ENCODE measurements around the gene SNTG2. TPM values are rescaled to one million over a fixed set of nuclear protein-coding genes. Genes with fewer than 3 reads are reported as not detected.

SNTG2 gene
- total and polyA plus RNA-seq, 2 donors (not counting 1 experiment from before 2014, with no cell fraction given), result 0.06 TPM; not detected in 1

GRCh38 chr2:1374287-1374686 lies 423.6 kb downstream of the SNTG2 start:
- Histone ChIP-seq H4K20me1 (ENCODE audit: control insufficient read depth, extremely low read depth, insufficient read depth, low read length) (no peaks in the 10 kb centered on the region), H3K4me2 (ENCODE audit: extremely low read depth, insufficient read depth, low read length) (no peak overlapping the region), H2AFZ (ENCODE audit: low read length) (no peak overlapping the region), H3K27me3 (ENCODE audit: control insufficient read depth, insufficient read depth, low read length) (no peaks in the 10 kb centered on the region), H3K4me1 (ENCODE audit: control insufficient read depth, extremely low read depth, insufficient read depth, low read length) (no peaks in the 10 kb centered on the region), H3K27ac (ENCODE audit: insufficient read depth, low read length) (no peak overlapping the region), H3K9me3 (ENCODE audit: control insufficient read depth, insufficient read depth, low read depth, low read length) (no peaks in the 10 kb centered on the region), H3K9ac (ENCODE audit: insufficient read depth, low read length) (no peak overlapping the region), H3K36me3 (ENCODE audit: control insufficient read depth, insufficient read depth, low read length) (no peaks in the 10 kb centered on the region), H3K79me2 (ENCODE audit: control insufficient read depth, insufficient read depth, low read length) (no peaks in the 10 kb centered on the region), H3K4me3 (replicated peaks in 1 of 4; ENCODE audit: control extremely low read depth in 1 of 4, insufficient read depth in 1 of 4, low read depth in 3 of 4, low read length in 4 of 4) (no peak overlapping the region)
- DNase-seq (ENCODE audit: low read depth in 2 of 2), result no peak
- no peak for TF ChIP-seq CTCF (conservative IDR thresholded peaks at IDR 0.05 in 1 of 2, IDR thresholded peaks at IDR 0.05 in 1 of 2; ENCODE audit: low read depth in 1 of 2, low read length in 2 of 2)
- no peak for TF ChIP-seq EZH2 (IDR thresholded peaks at IDR 0.05; ENCODE audit: low read length, missing control alignments)

GRCh38 chr2:1375794-1376193 lies 425.1 kb downstream of the SNTG2 start:
- no peak overlapping the region for H3K9ac ChIP-seq (ENCODE audit: insufficient read depth, low read length)
- no peaks in the 10 kb centered on the region for H3K9me3 ChIP-seq (ENCODE audit: control insufficient read depth, insufficient read depth, low read depth, low read length)
- no peak overlapping the region for H3K27ac ChIP-seq (ENCODE audit: insufficient read depth, low read length)
- no peaks in the 10 kb centered on the region for H3K79me2 ChIP-seq (ENCODE audit: control insufficient read depth, insufficient read depth, low read length)
- no peaks in the 10 kb centered on the region for H3K36me3 ChIP-seq (ENCODE audit: control insufficient read depth, insufficient read depth, low read length)
- H3K4me2 ChIP-seq (ENCODE audit: extremely low read depth, insufficient read depth, low read length), result no peak overlapping the region
- TF ChIP-seq CTCF (conservative IDR thresholded peaks at IDR 0.05 in 1 of 2, IDR thresholded peaks at IDR 0.05 in 1 of 2; ENCODE audit: low read depth in 1 of 2, low read length in 2 of 2) (no peak), EZH2 (IDR thresholded peaks at IDR 0.05; ENCODE audit: low read length, missing control alignments) (no peak)
- H3K4me3 ChIP-seq (replicated peaks in 1 of 4; ENCODE audit: control extremely low read depth in 1 of 4, insufficient read depth in 1 of 4, low read depth in 3 of 4, low read length in 4 of 4), result no peak overlapping the region
- H4K20me1 ChIP-seq (ENCODE audit: control insufficient read depth, extremely low read depth, insufficient read depth, low read length), result no peaks in the 10 kb centered on the region
- H3K4me1 ChIP-seq (ENCODE audit: control insufficient read depth, extremely low read depth, insufficient read depth, low read length), result no peaks in the 10 kb centered on the region
- no peak overlapping the region for H2AFZ ChIP-seq (ENCODE audit: low read length)
- H3K27me3 ChIP-seq (ENCODE audit: control insufficient read depth, insufficient read depth, low read length), result no peaks in the 10 kb centered on the region
- no peak for DNase-seq (ENCODE audit: low read depth in 2 of 2)

DNA sequence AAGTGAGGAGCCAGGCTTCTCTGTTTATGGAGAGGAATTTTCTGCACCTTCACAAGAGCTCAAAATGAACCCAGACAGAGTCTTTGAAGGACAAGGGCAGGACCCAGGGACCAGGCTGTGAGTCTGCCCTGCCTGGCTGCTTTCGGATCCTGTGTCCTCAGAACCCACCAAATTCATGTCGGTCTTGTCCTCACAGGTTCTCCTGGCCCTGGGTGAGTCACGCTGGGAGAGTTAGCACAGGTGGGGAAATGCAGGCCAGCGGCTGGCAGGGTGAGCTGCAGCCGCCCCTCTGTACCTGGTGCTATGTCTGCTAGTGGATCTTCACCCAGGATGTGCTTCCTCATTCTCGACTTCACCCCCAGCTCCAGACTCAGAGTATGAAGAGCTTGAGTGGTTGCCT lies 426.8 kb downstream of the SNTG2 start:
- Histone ChIP-seq H3K9ac (ENCODE audit: insufficient read depth, low read length) (no peak overlapping the region), H3K4me1 (ENCODE audit: control insufficient read depth, extremely low read depth, insufficient read depth, low read length) (no peaks in the 10 kb centered on the region), H4K20me1 (ENCODE audit: control insufficient read depth, extremely low read depth, insufficient read depth, low read length) (no peaks in the 10 kb centered on the region), H2AFZ (ENCODE audit: low read length) (no peak overlapping the region), H3K79me2 (ENCODE audit: control insufficient read depth, insufficient read depth, low read length) (no peaks in the 10 kb centered on the region), H3K27me3 (ENCODE audit: control insufficient read depth, insufficient read depth, low read length) (no peaks in the 10 kb centered on the region), H3K27ac (ENCODE audit: insufficient read depth, low read length) (no peak overlapping the region), H3K9me3 (ENCODE audit: control insufficient read depth, insufficient read depth, low read depth, low read length) (no peaks in the 10 kb centered on the region), H3K4me2 (ENCODE audit: extremely low read depth, insufficient read depth, low read length) (no peak overlapping the region), H3K4me3 (replicated peaks in 1 of 4; ENCODE audit: control extremely low read depth in 1 of 4, insufficient read depth in 1 of 4, low read depth in 3 of 4, low read length in 4 of 4) (no peak overlapping the region), H3K36me3 (ENCODE audit: control insufficient read depth, insufficient read depth, low read length) (no peaks in the 10 kb centered on the region)
- DNase-seq (ENCODE audit: low read depth in 2 of 2), result no peak
- no peak for TF ChIP-seq EZH2 (IDR thresholded peaks at IDR 0.05; ENCODE audit: low read length, missing control alignments)
- no peak for TF ChIP-seq CTCF (conservative IDR thresholded peaks at IDR 0.05 in 1 of 2, IDR thresholded peaks at IDR 0.05 in 1 of 2; ENCODE audit: low read depth in 1 of 2, low read length in 2 of 2)
